Lung microvascular endothelial cell (primary cell): ENCODE data around the gene IKBKG. TPM values are rescaled to one million over a fixed set of nuclear protein-coding genes. Genes with fewer than 3 reads are reported as not detected.
"Not testable (repeated sequence)": the region's sequence is repeated elsewhere in the genome, so short reads cannot be mapped to it uniquely, and the experiment has no call there.

Source experiments
- DNase-seq, 2 donors: peaks; one replicate each; pipeline versions ENCODE4 v3.0.0 to v3.0.0-alpha.2; 2010; ENCODE audit warnings: low read depth in 2 of 2
- total RNA-seq: library from RNA; depleted of rRNA; stranded (reverse); fragments of >200 nt; gene quantifications from 2 replicates; pipeline ENCODE4 v1.2.1, GENCODE V29; 2014

Gene IKBKG
- total RNA-seq, 1 donor from 2014 or later, result 11.7 TPM

DNA sequence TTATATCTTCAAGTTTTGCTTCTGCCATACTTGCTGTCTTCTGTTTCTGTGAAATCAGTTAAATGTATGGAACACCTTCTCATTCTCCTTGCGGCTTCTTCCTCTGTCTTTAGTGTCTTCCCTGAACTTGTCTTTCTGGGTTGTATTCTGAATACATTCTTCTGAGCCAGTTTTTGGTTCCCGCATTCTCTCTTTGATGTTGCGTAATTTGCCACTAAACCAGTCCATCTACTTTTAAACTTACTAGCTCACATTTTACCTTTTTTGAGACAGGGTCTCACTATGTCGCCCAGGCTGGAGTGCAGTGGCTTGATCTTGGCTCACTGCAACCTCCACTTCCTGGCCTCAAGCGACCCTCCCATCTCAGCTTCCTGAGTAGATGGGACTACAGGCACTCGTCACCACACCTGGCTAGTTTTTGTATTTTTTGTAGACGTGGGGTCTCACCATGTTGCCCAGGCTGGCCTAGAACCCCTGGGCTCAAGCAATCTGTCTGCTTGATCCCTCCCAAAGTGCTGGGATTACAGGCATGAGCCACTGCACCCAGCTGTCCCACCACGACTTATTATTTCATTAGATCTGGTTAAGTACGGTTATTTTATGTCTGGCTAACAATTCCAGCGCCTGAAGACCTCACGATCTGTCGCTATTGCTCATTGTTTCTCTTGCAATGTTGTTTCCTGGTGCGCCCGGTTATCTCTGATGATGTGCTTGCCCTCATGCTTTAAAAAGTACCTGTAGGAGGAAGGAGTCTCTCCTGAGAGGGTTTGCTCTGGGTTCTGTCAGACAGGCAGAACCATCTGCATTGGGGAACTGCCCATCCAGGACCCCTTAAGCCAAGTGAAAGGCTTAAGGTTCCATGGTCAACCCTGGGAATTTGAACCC is 21.6 kb upstream of the IKBKG start:
- DNase-seq, result no peak

DNA sequence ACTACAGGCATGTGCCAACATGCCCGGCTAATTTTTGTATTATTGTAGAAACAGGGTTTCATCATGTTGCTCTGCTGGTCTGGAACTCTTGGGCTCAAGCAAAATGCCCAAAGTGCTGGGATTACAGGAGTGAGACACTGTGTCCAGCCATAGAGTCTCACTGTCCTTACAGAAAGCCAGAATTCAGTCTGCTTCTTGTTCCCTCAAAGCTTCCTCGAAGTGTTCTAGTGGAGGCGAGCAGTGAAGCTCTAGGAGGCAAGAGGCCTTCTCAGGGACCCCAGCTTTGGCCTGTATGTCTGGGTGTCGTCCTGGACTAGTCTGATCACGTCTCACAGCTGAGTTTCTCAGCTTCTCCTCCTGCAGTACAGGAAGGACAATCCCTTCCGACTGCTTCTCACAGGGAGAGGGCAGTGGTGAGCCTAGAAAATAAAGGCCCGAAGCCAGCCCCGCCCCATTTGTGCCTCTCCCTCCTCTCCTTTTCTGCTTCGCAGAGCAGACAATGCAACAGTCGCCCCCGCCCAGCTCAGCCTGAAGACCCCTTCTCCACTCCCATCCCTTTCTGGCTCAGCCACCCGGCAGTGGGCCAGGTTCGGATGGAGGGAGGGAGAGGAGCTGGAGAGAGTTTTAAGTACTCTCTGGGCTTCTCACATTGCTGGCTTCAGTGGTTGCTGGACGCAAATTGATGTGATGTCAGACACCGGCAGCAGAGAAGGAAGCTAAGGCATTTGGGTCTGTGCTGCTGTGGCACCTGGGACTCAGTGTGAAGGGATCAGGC is 20.3 kb upstream of the IKBKG start:
- DNase-seq, result peak; percentile 55 to 75

DNA sequence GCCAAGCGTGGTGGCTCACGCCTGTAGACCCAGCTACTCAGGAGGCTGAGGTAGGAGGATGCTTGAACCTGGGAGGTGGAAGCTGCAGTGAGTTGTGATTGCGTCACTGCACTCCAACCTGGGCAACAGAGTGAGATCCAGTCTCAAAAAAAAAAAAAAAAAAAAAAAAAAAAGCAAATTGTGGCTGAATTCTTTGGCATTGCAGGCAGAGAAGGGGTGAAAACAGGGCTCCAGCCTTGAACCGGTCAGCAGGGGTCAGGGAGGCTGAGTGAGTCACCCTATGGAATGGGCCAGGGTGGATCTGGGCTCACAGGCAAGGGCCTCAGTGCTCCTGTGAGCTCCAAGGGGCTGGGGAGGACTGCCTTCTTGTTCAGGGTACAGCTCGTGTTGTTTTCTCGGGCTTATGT is 18.2 kb upstream of the IKBKG start:
- no peak for DNase-seq

DNA sequence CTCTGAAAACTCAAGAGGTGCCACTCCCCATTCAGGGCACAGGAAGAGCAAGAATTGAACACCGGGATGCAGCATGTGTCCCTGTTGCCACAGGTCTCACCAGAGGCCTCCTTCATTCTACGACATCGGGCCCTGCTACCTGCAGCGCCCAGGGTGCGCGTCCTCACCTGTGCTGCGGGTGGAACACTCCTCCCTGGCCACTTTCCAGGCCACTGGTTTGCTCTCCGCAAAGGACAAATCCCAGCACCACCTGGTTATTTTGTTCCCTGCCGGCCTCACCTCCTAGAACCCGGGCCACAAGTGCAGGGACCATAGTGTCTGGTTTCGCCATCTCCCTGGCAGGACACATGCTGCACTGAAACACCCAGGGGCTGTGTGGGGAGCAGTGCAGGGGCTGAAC is 17.1 kb upstream of the IKBKG start:
- no peak for DNase-seq

DNA sequence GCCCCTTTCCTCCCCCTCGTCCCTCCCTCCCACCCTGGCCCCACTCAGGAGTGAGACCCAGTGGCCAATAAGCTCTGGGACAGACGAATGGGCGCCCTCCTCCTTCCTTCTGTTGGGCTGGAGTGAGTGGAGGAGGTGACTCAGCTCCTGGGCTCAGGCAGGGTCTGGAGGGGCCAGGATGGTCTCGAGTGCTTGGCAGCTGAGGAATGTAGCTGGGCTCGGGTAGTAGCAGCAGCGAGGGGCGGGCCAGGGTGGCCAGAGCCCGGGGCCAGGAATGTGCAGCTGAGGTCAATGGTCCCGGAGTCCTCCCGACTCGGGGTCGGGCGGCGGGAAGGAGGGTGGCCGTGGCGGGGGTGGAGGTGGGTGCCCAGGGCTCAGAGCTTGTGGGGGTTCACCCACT is 15.8 kb upstream of the IKBKG start:
- DNase-seq, result peak in 1 of 2 donors; percentile 32

DNA sequence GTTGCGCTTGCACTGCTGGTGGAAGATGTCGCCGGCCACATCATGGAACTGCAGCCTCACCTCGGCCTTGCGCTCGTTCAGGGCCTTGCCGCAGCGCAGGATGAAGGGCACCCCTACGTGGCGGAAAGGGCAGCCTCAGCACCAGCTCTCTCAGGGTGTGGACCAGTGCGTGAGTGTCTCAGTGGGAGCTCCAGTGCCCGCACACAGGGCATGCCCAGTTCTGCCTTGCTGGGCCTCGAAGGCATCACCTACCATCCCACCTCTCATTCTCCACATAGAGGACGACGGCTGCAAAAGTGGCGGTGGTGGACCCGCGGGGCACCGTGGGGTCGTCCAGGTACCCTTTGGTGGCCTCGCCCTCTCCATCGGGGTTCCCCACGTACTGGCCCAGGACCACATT is 14.7 kb upstream of the IKBKG start:
- DNase-seq, result no peak

DNA sequence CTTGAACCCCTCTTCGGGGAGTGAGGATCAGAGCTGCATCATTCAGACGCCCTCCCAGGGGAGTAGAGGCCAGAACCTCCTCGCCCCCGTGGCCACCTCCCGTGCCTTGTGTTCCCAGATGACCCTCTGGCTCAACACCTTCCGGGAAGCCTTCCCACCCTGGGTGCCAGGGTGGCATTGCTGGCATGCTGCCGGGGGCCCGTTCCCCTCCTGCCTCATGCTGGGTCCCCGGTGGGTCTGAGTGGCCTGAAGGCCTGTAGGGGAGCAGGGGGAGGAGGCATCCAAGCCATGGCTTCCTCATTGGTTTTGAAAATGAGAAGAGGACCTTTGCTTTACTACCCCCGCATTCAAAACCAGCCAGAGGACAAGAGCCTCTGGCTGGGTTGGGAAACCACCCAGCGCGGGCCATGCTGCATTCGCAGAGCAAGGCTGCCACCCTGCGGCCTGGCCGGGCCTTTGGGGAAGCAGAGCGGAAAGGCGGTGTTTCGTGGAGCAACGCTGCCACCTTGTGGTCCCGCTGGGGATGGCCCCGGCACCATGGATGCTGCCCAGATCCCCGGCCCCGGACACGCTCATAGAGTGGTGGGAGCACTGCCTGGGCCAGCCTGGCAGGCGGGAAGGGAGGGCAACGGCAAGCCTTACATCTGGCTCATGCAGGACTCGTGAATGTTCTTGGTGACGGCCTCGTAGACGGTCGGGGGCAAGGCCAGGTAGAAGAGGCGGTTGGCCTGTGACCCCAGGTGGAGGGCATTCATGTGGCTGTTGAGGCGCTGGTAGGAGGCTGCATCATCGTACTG is 12.7 kb upstream of the IKBKG start:
- peak; percentile 84 to 92 for DNase-seq

DNA sequence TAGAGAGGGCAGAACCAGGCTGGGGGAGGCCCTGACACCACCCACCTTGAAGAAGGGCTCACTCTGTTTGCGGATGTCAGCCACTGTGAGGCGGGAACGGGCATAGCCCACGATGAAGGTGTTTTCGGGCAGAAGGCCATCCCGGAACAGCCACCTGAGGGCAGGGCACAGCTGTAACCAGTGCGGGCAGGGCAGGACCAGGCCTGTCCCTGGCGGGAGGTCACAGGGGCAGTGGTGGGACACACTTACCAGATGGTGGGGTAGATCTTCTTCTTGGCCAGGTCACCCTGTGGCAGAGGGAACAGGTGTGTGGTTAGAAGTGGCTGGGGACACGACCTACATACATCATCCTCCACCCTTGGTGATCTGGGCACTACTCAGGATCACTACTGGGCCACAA is 11.5 kb upstream of the IKBKG start:
- DNase-seq, result no peak

- no peak for DNase-seq
Observed at GRCh38 chrX:154539077-154539476, 8.3 kb upstream of the IKBKG start.

- not testable (repeated sequence) for DNase-seq
Observed at GRCh38 chrX:154540365-154540764, 7.1 kb upstream of the IKBKG start.

GRCh38 chrX:154540897-154541535 is 6.4 kb upstream of the IKBKG start:
- peak in 1 of 2 donors; percentile 29 for DNase-seq

GRCh38 chrX:154541589-154541895 is 5.9 kb upstream of the IKBKG start:
- no peak for DNase-seq

GRCh38 chrX:154541896-154542722 is 5.3 kb upstream of the IKBKG start:
- DNase-seq, result peak; percentile 92 to 93

GRCh38 chrX:154542723-154543424 is 4.5 kb upstream of the IKBKG start:
- DNase-seq, result peak in 1 of 2 donors; percentile 39

DNA sequence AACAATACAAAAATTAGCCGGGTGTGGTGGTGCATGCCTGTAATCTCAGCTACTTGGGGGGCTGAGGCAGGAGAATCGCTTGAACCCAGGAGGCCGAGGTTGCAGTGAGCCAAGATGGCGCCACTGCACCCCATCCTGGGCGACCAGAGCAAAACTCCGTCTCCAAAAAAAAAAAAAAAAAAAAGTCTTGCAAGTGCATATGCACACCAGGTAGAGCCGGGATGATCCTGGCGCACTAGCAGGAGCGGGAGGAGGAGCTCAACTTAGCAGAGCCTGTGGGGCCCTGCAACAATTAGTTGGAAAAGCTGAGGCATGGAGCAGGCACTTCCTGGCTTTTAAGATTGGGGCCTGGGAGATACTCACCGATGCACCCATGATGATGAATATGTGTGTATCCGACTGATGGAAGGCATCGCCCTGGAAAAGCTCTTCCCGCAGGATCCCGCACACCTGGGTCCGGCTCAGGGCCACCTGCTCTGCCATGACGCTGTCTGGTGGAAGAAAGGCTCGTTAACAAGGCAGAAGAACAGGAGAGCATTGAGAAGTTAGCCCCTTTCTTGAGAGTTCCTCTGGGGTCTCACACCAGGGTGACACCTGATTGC is 1.6 kb upstream of the IKBKG start:
- no peak for DNase-seq

DNA sequence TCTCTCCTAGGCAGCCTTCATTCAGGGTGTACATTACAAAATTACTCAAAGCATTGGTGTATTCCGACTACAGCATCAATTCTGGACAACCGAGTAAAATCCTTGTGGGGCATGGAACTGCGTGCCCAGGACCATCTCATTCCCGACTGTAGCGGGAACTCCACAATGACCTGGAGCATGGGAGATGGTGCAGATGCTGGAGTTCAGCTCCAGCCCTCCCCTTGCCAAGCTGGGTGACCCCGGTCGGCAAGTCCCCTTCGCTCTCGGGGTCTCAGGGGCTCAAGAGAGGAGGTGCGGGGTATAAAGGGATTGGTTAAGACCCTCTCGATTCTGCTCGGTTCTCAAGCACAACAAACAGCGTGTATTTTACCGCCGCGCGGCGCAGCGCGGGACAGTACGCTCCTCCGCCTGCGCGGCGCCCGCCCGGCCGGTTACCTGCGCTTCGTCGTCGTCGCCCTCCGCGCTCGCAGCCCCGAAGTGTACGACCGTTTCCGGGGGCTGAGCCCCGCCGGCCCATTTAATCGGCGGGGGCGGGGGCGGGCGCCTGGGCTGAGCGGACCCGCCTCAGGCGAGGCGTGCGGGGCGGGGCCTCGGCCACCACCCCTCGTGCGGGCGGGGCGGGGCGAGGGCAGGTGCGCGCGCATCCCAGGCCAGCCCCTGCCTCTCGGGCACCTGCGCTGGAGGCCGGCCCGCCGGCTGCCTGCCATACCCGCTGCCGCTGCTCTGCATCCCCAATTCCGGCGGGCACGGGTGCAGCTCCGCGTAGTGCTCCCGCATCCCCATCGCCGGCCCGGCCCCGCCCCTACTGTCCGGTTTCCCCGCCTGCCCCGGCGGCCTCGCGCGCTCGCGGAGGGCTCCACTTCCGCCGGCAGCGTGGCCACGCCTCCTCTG is 821 bp upstream of the IKBKG start, which contains the start of gene G6PD:
Gene G6PD (minus strand): TSS at position 493 of the 891 bp plus-strand sequence. CDS start 691 bp downstream, outside the sequence.
- peak; percentile 66 to 74 for DNase-seq

GRCh38 chrX:154548028-154548316 is 552 bp downstream of the IKBKG start:
- peak in 1 of 2 donors; percentile 37 for DNase-seq

- DNase-seq, result no peak
Observed at GRCh38 chrX:154549766-154550165, 2.3 kb downstream of the IKBKG start.
